Fibroblast of villous mesenchyme (primary cell): Measurements from ENCODE around the gene UNC80. TPM values are rescaled to one million over a fixed set of nuclear protein-coding genes. Genes with fewer than 3 reads are reported as not detected.
"Not testable (repeated sequence)": the region's sequence is repeated elsewhere in the genome, so short reads cannot be mapped to it uniquely, and the experiment has no call there.

Experiments used
- DNase-seq: peaks from one replicate; pipeline ENCODE4 v3.0.0-alpha.2; 2010; ENCODE audit warnings: low read depth
- H3K4me3 ChIP-seq: 2 replicates; pipeline ENCODE4 v1.5.1; 2011; ENCODE audit warnings: low read depth, mild to moderate bottlenecking, low read length
- CTCF ChIP-seq: IDR thresholded peaks from 2 replicates; pipeline ENCODE4 v1.5.1; 2012; ENCODE audit warnings: low read depth, mild to moderate bottlenecking, low read length; ENCODE audit not compliant: insufficient read depth
- total RNA-seq: library from RNA; depleted of rRNA; stranded (reverse); fragments of >200 nt; gene quantifications from 2 replicates; pipeline ENCODE4 v1.2.3, GENCODE V29; 2012

The UNC80 gene
- total RNA-seq, 1 donor: not detected

DNA sequence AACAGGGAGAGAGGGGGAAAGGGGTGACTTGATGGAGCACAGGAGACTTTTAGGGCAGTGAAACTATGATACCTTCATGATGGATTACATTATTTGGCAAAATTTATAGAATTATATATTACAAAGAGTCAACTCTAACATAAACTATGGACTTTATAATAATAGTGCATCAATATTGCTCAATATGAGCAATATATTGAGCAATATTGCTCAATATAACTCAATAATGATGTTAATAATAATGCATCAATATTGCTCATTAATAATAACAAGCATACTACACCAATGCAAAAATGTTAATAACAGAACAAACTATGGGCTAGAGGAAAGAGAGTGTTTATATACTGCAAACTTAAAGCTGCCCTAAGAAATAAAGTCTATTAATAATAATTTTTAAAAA, 3.1 kb upstream of the UNC80 start:
- no peak for DNase-seq
- no peak for TF ChIP-seq CTCF
- H3K4me3 ChIP-seq: no peak overlapping the region

DNA sequence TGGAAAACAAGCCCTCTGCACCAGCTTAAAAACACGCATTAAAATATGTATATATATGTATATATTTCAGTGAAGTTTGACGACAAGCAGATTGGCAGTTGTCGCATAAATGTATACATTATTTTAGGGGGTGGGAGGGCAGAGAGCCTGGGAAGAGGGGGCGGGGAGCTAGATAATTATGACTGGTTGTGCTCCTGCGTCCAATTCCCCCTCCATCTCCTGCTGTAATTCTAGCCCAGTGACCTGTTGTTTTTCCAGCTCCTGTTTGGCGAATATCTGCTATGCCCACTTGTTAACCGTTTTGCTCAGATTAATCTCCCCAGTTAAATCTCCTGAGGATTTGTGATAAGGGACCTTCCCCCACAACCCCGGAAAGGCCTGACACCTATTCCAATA, 656 bp downstream of the UNC80 start:
- no peak for TF ChIP-seq CTCF
- no peak for DNase-seq
- no peak overlapping the region for H3K4me3 ChIP-seq

GRCh38 chr2:209773377-209773776, 1.7 kb downstream of the UNC80 start:
- no peak overlapping the region for H3K4me3 ChIP-seq
- TF ChIP-seq CTCF: no peak
- no peak for DNase-seq

- DNase-seq: no peak
- TF ChIP-seq CTCF: no peak
Observed at GRCh38 chr2:209787416-209787815, 15.8 kb downstream of the UNC80 start.

GRCh38 chr2:209788925-209789324, 17.3 kb downstream of the UNC80 start:
- H3K4me3 ChIP-seq: no peak overlapping the region
- DNase-seq: no peak
- no peak for TF ChIP-seq CTCF

More at GRCh38 chr2:209787416-209787815, 15.8 kb downstream of the UNC80 start:
- H3K4me3 ChIP-seq: no peak overlapping the region

DNA sequence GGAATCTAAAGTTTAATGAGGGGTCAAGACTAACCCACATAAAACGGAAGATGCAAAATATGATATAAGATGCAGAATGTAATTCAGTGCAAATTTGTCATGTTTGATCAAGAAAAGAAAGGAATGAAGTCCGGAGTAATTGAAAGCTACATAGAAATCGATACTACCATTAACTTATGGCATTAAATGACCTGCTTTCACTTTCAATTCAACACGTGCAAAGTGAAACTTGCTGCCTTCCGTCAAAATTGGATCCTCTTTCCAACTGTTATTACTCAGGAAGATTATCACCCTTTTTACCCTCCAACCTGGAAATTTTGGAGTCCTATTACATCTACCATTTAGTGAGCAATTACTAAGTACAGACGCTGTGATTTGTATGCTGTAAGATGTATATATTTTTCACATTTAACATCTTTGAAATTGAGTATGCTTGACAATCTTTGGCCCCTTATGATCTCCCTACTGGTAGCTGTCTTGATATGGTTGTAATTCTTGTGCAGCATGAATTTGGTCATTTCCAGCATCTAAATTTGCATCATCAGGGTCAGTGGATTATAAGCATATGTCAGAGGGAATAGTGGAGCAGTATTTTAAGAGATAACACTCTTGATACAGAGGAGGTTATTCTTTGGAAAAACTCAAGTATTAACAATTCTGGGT, 18.6 kb downstream of the UNC80 start:
- H3K4me3 ChIP-seq: no peak overlapping the region
- TF ChIP-seq CTCF: no peak
- no peak for DNase-seq

DNA sequence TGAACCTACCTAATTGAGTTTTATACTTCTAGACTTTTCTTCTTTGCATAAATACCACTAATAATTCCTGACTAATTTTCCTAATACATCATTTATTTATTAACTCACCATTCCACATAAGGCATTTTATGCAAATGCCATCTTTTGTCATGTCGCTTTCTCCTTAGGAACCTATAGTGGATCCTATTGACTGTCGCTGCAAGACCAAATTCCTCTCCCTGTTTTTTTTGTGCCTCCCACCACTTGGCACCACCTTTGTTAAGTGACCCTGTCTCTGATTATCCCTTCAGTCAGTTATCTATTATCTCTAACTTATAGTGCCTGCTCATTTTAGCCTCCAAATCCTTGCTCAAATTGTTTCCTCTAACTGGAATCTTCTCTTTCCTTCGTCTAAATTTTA, 19.5 kb downstream of the UNC80 start:
- H3K4me3 ChIP-seq: no peak overlapping the region
- no peak for TF ChIP-seq CTCF

GRCh38 chr2:209795425-209795824, 23.8 kb downstream of the UNC80 start:
- not testable (repeated sequence) for H3K4me3 ChIP-seq, DNase-seq

More for the DNA sequence above, 19.5 kb downstream of the UNC80 start:
- DNase-seq: no peak
